Sciatic nerve (tissue), 2 donors: Measurements from ENCODE around the gene MGAT4A. TPM values are rescaled to one million over a fixed set of nuclear protein-coding genes. Genes with fewer than 3 reads are reported as not detected.
A peak's percentile ranks its signal among the peaks of the same experiment; 100 is the strongest.
"Not testable (repeated sequence)": the region's sequence is repeated elsewhere in the genome, so short reads cannot be mapped to it uniquely, and the experiment has no call there.

Experiments used
- ATAC-seq: fragments of 200-7000 bp; cut with Tn5 transposase; one replicate; pipeline ENCODE4 v1.9.1; 2020; ENCODE audit warnings: mild to moderate bottlenecking, moderate library complexity
- DNase-seq: peaks from one replicate; pipeline ENCODE4 v3.0.0-alpha.2; 2020; ENCODE audit warnings: low spot score
- intact Hi-C: fragments of 100-400 bp; cut with DNase I; formaldehyde crosslinking; loops from one replicate; pipeline ENCODE4 v1.14.2; 2022
- total RNA-seq: library from RNA; stranded (reverse); fragmentation: NEBNext Ultra II Directional; extraction: Animal tissue kit (Norgen Biotek cat#: 25700); gene quantifications from one replicate; pipeline ENCODE4 v1.2.1, GENCODE V29; 2021
- donor health status: DM: no; HTN: no; CAD: no.
- donor health status: DM: no; HTN: no; CAD: no.

Gene MGAT4A
- total RNA-seq, 1 donor from 2014 or later: 46.0 TPM

DNA sequence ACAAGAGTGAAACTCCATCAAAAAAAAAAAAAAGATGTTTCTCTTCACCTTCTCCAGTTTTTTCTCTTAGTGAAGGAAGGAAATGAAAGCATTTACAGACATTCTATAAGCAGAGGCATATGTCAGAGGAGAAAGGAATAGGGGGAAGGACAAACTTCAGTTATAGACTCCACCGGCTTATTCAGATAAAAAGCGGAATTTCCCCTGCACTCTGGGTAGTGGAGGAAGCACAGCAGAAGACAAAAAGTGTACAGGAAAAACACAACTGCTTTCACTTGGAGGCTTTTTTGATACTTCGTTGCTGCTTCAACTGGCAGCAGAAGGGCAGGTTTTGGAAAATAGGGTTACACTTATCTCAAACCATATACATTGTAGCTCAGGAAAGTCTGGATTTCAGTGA lies 3.2 kb upstream of the MGAT4A start:
- DNase-seq (no peak), ATAC-seq (no peak)
- intact Hi-C loops: no loop called here

GRCh38 chr2:98732430-98733051 lies 1.6 kb upstream of the MGAT4A start:
- intact Hi-C loops: no loop called here
- DNase-seq: no peak
- ATAC-seq: no peak

DNA sequence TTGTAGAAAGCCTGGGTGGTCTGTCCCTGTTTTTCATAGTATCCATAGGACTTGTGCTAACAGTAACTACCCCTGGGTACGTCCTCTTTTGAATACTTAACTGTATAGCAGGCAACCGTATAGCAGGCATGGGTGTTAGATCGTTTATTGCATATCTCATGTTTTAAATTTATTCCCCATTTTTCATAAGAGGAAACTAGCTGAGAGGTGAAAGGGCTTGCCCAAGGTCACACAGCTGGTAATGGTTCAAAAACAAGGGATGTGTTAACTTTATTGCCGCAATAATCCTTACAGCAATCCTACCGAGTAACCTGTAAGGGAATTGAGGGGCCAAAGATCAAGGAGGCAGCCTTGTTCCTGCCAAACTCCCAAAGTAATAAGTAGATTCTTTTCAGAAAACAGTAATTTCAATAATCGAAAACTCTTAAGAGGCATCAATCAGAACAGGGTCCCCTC lies 990 bp upstream of the MGAT4A start:
- intact Hi-C loops: no loop called here
- ATAC-seq: no peak
- no peak for DNase-seq

GRCh38 chr2:98730707-98731040 lies 258 bp downstream of the MGAT4A start:
- ATAC-seq: peak; percentile 33
- intact Hi-C loops: no loop called here

GRCh38 chr2:98730053-98730706 lies 752 bp downstream of the MGAT4A start:
- ATAC-seq (peak; percentile 44), DNase-seq (peak; percentile 70)
- intact Hi-C loops: no loop called here

More at GRCh38 chr2:98730707-98731040, 258 bp downstream of the MGAT4A start:
- peak; percentile 77 for DNase-seq

DNA sequence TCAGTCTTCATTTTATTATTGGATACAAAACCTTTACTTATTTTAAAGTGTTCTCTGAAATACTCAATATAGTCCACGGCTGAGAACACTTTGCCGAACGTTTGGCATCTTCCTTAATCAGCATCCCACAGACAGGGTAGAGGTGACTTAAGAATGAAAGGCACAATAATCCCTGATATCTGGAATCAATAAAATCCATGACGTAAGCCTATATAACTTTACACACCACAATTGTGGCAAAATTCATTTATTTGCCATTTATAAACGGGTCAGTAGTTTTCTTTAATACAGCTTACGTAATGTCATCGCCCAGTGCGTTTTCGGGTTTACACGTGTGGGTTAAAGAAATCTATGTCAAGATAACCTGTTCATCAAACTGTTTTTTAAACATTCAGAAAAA lies 1.3 kb downstream of the MGAT4A start:
- DNase-seq: no peak
- intact Hi-C loops: no loop called here
- ATAC-seq: no peak

DNA sequence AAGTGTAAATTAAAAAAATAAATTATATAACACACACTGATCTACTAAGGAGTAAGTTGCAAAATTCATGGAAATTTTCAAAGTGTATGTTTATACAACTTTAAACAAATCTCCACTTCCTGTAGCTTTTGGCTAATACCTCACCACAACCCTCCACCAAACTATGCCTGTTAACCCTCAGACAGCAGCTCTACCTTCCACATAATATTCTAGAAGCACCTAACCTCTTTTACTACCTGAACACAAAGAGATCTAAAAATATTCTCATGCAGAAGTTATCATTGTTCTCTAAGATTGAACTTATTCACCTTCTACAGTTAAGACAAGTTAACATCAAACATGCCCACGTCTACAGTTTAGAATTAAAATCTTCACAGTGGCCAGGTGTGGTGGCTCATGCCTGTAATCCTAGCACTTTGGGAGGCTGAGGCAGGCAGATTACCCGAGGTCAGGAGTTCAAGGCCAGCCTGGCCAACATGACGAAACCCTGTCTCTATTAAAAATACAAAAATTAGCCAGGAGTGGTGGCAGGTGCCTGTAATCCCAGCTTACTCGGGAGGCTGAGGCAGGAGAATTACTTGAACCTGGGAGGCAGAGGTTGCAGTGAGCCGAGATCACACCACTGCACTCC lies 2.7 kb downstream of the MGAT4A start:
- intact Hi-C loops, DNase-seq, ATAC-seq: not testable (repeated sequence)

DNA sequence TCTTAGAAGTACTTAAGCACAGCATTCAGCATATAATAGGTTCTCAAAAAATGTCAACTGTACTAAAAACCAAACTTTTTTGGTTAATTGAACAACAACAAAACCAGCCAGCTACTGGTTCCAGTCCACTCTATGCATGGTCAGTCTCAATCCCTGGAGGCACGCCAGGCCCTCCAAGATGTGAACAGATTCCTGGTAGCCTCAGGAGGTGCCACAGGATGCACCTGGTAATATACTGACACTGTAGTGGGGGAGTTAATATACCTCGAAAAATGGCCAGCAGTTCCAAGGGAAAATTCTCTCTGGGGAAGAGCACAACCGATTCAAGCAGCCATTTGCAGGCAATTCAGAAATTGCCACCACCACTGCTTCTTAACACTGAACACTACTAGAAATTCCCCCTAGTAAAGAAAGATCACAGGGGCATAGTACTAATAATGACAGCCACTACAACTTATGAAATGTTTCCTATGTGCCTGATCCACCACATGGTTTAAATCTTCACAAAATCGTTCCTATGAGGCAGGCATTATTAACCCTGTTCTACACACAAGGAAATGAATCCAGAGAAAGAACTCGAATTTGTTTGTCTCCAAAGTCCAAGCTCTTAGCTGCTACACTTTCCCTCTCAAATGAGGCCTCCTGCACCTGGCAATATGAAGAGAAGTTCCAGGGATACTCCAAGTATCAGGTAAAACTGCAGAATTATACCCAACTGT lies 3.4 kb downstream of the MGAT4A start:
- no peak for DNase-seq
- intact Hi-C loops: no loop called here
- no peak for ATAC-seq

DNA sequence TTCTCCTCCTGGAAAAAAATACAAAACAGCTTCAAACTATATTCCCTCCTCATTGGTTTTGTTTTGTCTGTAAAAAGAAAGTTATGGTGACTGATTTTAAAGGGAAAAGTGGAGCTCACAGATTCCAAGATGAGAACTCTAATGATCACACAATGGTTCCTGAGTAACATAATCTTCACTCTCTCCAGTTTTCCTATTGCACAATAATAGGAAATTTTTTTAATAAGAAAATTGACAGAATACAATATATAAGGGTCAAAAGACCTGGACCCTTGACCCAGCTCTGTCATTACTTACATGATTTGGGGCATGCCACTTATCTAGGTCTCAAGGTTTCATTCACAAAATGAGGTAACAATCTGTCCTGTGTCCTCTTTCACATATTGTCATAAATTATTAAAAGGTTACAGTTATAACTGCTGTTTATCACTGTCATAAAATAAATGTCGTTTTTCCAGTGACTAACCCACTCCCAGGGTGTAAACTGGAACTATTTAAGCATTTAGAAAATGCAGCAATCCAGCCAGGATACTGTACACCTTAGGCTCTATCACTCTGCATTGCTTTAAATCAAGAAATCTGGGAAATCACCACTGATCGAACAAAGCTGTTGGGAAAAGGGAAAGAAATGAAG lies 4.1 kb downstream of the MGAT4A start:
- ATAC-seq: no peak
- no peak for DNase-seq
- intact Hi-C loops: no loop called here

GRCh38 chr2:98726205-98726604 lies 4.7 kb downstream of the MGAT4A start:
- DNase-seq (no peak), ATAC-seq (no peak)
- intact Hi-C loops: no loop called here

DNA sequence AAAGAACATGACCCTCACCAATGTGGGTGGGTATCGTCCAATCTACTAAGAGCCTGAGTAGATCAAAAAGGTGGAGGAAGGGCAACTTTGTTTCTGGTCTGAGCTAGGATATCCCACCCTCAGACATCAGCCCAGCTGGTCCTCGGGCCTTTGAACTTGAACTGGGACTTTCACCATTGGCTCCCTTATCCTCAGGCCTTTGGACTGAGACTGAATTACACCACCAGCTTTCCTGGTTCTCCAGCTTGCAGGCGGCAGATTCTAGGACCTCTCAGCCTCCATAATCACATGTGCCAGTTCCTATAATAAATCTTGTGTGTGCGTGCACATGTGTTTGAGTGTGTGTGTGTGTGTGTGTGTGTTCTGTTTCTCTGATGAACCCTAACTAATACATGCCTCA lies 10.6 kb downstream of the MGAT4A start:
- no peak for ATAC-seq
- no peak for DNase-seq
- intact Hi-C loops: no loop called here

DNA sequence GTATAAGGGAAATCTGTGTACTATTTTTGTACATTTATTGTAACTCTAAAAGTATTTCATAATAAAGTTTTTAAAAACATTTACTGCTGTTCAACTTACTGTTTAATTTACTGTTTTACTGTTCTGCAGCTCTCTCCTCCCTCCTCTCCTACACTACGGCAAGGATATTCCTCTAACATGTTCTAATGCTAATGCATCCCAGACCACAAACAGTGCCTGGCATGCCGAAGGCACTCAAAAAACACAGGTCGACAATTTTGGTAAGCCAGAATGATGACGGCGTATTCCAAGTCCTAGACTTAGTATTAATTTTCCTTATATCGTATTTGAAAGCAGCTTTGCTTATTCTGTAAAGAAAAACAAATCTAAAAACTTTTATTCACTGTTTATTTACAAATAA lies 13.3 kb downstream of the MGAT4A start:
- intact Hi-C loops: no loop called here
- DNase-seq (no peak), ATAC-seq (no peak)

DNA sequence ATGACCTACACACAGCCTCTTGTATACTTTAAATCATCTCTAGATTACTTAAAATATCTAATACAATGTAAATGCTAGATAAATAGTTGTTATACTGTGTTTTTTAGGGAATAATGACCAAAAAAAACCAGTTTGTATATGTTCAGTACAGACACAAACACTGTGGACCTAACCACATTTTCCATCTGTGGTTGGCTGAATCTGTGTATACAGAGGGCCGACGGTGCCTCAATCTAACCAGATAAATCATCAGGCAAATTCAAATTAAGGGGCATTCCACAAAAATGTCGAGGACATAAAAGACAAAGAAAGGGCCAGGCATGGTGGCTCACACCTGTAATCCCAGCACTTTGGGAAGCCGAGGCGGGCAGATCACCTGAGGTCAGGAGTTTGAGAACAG lies 14.1 kb downstream of the MGAT4A start:
- no peak for ATAC-seq
- no peak for DNase-seq
- intact Hi-C loops: no loop called here

- intact Hi-C loops: no loop called here
- DNase-seq (no peak), ATAC-seq (no peak)
These were observed 15.0 kb downstream of the MGAT4A start for GRCh38 chr2:98715812-98716451.

DNA sequence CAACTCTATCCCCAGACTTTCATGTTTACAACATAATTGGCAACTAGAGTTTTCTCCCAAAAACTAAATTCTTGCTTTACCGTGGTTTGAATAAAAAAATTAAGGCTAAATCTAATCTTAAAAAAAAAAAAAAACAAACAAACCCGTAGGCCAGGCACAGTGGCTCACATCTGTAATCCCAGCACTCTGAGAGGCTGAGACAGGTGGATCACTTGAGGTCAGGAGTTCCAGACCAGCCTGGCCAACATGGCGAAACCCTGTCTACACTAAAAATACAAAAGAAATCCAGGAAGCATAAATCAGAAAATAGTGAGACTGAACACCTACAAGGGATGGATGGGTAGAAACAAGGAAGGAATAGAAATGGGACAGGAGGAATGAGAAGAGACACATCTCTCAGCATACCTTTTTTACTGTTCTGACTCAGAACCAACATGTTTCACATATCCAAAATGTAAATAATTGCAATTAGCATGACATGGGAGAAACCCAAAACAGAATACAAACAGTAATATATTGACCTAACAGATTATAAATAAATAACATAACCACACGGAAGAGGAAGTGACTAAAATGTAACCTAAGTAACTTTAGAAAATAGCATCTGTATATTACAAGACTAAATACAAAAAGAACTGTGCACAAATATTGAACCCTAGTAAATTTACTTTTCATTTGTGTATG lies 17.5 kb downstream of the MGAT4A start:
- DNase-seq (no peak), ATAC-seq (no peak)
- intact Hi-C loops: no loop called here

- DNase-seq: no peak
- no peak for ATAC-seq
- intact Hi-C loops: no loop called here
These were observed 18.8 kb downstream of the MGAT4A start for GRCh38 chr2:98712145-98712544.

GRCh38 chr2:98711506-98711905 lies 19.4 kb downstream of the MGAT4A start:
- no peak for ATAC-seq
- intact Hi-C loops: no loop called here
- no peak for DNase-seq

GRCh38 chr2:98710734-98711133 lies 20.2 kb downstream of the MGAT4A start:
- DNase-seq (no peak), ATAC-seq (no peak)
- intact Hi-C loops: no loop called here

DNA sequence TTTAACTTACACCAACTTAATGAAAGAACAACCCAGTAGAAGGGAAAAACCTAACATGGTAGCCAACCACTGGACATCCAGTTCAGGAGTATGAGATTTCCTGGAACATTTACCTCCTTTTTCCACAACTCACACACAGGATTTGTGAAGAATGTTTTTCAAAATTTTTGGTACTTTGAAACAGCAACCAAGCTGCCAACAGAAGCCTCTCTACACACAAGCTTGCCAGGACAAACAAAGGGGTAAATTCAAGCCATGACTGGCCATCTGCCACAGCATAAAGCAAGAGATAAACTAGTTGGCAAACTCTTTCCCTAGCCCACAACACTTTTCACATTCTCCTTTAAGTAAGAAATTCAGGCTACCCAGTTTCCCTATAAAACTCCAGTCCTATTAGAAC lies 21.4 kb downstream of the MGAT4A start:
- intact Hi-C loops: no loop called here
- DNase-seq: no peak
- no peak for ATAC-seq
